Measurements from ENCODE around the gene STX18. TPM values are rescaled to one million over a fixed set of nuclear protein-coding genes. Genes with fewer than 3 reads are reported as not detected.

Gene STX18
- total RNA-seq, 1 experiment from 2014 or later = 36.5 TPM

DNA sequence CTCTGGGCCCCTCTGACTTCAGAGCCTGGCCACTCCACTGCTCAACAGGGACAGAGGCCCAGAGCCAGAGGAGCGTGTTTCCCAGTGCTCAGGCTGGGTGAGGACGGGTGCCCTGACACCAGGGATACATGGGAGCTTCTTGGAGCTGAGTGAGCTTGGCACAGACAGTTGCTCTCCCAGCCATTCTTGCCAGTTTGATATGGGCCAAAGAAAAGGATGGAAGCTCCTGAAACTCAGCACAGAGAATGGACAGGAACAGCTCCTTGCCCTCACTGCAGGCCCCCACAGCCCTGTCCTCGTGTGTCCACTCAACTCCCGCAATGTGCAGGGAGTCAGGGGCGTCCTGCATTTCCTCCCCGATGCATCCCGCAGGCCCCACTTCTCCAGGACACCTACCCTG lies 116.2 kb downstream of the STX18 start:
- no TSS peak for BruUV-seq (replicated peaks)
- no peaks in the 10 kb centered on the region for H3K27me3 Mint-ChIP-seq (ENCODE audit: insufficient read depth, unreplicated experiment)

DNA sequence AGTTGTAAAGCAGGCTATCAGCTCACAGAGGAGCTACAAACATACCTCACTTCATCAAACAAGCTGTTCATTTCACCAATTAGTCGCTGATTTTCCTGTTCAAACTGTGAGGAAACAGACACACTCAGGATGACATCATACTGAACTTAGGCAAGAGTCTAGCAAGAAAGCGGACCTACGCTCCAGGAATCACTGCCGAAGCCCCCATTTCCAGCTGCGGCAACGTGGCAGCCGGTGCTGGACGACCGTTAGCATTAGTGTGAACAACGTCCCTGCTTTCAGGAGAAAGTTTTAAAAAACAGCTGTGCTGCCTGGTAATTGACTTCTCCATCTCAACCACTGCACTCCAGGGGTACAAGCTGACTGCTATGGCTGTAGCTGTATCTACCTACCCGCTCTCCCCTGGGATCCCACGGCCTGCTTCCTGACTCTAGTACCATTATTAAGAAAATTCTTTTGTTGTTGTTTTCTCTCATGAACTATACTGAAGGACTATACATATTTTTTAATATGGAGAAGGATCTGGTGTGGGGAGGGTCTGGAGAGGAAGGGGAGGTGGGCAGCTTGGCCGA lies 116.6 kb downstream of the STX18 start:
- H3K27me3 Mint-ChIP-seq (ENCODE audit: insufficient read depth, unreplicated experiment) = no peaks in the 10 kb centered on the region
- Histone ChIP-seq H3K4me1 (peaks cover under 1% of the 10 kb centered on the region; the same call in 1 of the 2 replicates), H3K27me3 (replicated peaks; ENCODE audit: control insufficient read depth, insufficient read depth, low read length) (no peaks in the 10 kb centered on the region), H3K9me3 (no peaks in the 10 kb centered on the region), H3K4me3 (ENCODE audit: low read depth, low read length) (no peak overlapping the region), H3K36me3 (ENCODE audit: control insufficient read depth, insufficient read depth, low read length) (0 out of 2 replicates have a peak, but pooled peaks cover 2% of the 10 kb centered on the region)
- DNase-seq = no peak
- H3K4me3 Mint-ChIP-seq (ENCODE audit: unreplicated experiment) = no peak overlapping the region
- H3K27ac Mint-ChIP-seq (ENCODE audit: unreplicated experiment) = no peak overlapping the region
- ChIA-PET POLR2A (no interaction called here), CTCF (no interaction called here)
- H3K4me1 Mint-ChIP-seq (ENCODE audit: low read depth, unreplicated experiment) = no peaks in the 10 kb centered on the region
- intact Hi-C loops (cut with micrococcal nuclease; ENCODE audit: unreplicated experiment) = no loop called here
- BruUV-seq (replicated peaks) = no TSS peak
- H3K9me3 Mint-ChIP-seq (ENCODE audit: unreplicated experiment) = no peaks in the 10 kb centered on the region
- TF ChIP-seq, protein P1, sequence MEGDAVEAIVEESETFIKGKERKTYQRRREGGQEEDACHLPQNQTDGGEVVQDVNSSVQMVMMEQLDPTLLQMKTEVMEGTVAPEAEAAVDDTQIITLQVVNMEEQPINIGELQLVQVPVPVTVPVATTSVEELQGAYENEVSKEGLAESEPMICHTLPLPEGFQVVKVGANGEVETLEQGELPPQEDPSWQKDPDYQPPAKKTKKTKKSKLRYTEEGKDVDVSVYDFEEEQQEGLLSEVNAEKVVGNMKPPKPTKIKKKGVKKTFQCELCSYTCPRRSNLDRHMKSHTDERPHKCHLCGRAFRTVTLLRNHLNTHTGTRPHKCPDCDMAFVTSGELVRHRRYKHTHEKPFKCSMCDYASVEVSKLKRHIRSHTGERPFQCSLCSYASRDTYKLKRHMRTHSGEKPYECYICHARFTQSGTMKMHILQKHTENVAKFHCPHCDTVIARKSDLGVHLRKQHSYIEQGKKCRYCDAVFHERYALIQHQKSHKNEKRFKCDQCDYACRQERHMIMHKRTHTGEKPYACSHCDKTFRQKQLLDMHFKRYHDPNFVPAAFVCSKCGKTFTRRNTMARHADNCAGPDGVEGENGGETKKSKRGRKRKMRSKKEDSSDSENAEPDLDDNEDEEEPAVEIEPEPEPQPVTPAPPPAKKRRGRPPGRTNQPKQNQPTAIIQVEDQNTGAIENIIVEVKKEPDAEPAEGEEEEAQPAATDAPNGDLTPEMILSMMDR (IDR thresholded peaks at IDR 0.05; ENCODE audit: insufficient read depth in 1 of 2, low read depth in 1 of 2, low read length in 1 of 2, severe bottlenecking in 1 of 2, unreplicated experiment in 1 of 2) = no peak
- peaks cover 31% of the 10 kb centered on the region for H3K36me3 Mint-ChIP-seq (ENCODE audit: insufficient read depth, unreplicated experiment)

More for the DNA sequence above, 116.2 kb downstream of the STX18 start:
- 0 out of 2 replicates have a peak, but pooled peaks cover 2% of the 10 kb centered on the region for H3K36me3 ChIP-seq (ENCODE audit: control insufficient read depth, insufficient read depth, low read length)
- H3K4me1 Mint-ChIP-seq (ENCODE audit: low read depth, unreplicated experiment) = no peaks in the 10 kb centered on the region
- no peaks in the 10 kb centered on the region for H3K9me3 Mint-ChIP-seq (ENCODE audit: unreplicated experiment)
- peaks cover 4% of the 10 kb centered on the region; the same call in 1 of the 2 replicates for H3K4me1 ChIP-seq
- no peak overlapping the region for H3K4me3 ChIP-seq (ENCODE audit: low read depth, low read length)
- DNase-seq = no peak
- no peak overlapping the region for H3K27ac Mint-ChIP-seq (ENCODE audit: unreplicated experiment)
- no peak overlapping the region for H3K4me3 Mint-ChIP-seq (ENCODE audit: unreplicated experiment)
- H3K27me3 ChIP-seq (replicated peaks; ENCODE audit: control insufficient read depth, insufficient read depth, low read length) = no peaks in the 10 kb centered on the region
- H3K36me3 Mint-ChIP-seq (ENCODE audit: insufficient read depth, unreplicated experiment) = peaks cover 34% of the 10 kb centered on the region
- TF ChIP-seq, protein P1 (IDR thresholded peaks at IDR 0.05; ENCODE audit: insufficient read depth in 1 of 2, low read depth in 1 of 2, low read length in 1 of 2, severe bottlenecking in 1 of 2, unreplicated experiment in 1 of 2) = no peak
- no peaks in the 10 kb centered on the region for H3K9me3 ChIP-seq
- ChIA-PET CTCF (no interaction called here), POLR2A (no interaction called here)
- intact Hi-C loops (cut with micrococcal nuclease; ENCODE audit: unreplicated experiment) = no loop called here

GRCh38 chr4:4424499-4425115 lies 117.2 kb downstream of the STX18 start:
- H3K4me3 ChIP-seq (ENCODE audit: low read depth, low read length) = no peak overlapping the region
- no peaks in the 10 kb centered on the region for H3K27me3 ChIP-seq (replicated peaks; ENCODE audit: control insufficient read depth, insufficient read depth, low read length)
- no peak for DNase-seq
- ChIA-PET CTCF (no interaction called here), POLR2A (no interaction called here)
- Mint-ChIP-seq H3K4me1 (ENCODE audit: low read depth, unreplicated experiment) (no peaks in the 10 kb centered on the region), H3K36me3 (ENCODE audit: insufficient read depth, unreplicated experiment) (peaks cover 31% of the 10 kb centered on the region), H3K27ac (ENCODE audit: unreplicated experiment) (no peak overlapping the region), H3K9me3 (ENCODE audit: unreplicated experiment) (no peaks in the 10 kb centered on the region), H3K27me3 (ENCODE audit: insufficient read depth, unreplicated experiment) (no peaks in the 10 kb centered on the region), H3K4me3 (ENCODE audit: unreplicated experiment) (no peak overlapping the region)
- H3K36me3 ChIP-seq (ENCODE audit: control insufficient read depth, insufficient read depth, low read length) = peaks cover 2% of the 10 kb centered on the region; the same call in 1 of the 2 replicates
- H3K9me3 ChIP-seq = no peaks in the 10 kb centered on the region
- no peaks in the 10 kb centered on the region for H3K4me1 ChIP-seq
- no TSS peak for BruUV-seq (replicated peaks)
- TF ChIP-seq, protein P1 (IDR thresholded peaks at IDR 0.05; ENCODE audit: insufficient read depth in 1 of 2, low read depth in 1 of 2, low read length in 1 of 2, severe bottlenecking in 1 of 2, unreplicated experiment in 1 of 2) = no peak
- intact Hi-C loops (cut with micrococcal nuclease; ENCODE audit: unreplicated experiment) = no loop called here
